B cell (primary cell): ENCODE measurements around the gene CEMIP. TPM values are rescaled to one million over a fixed set of nuclear protein-coding genes. Genes with fewer than 3 reads are reported as not detected.

Source experiments
- ATAC-seq: fragments of 200-7000 bp; cut with Tn5 transposase; one replicate; pipeline ENCODE4 v1.10.0; 2021; ENCODE audit warnings: low read depth, mild to moderate bottlenecking, moderate number of reproducible peaks, moderate library complexity
- CTCF ChIA-PET: fragments of 350-600 bp; sonication (Branson Sonifier 250); formaldehyde crosslinking; loops from one replicate; lab custom pipeline; 2021; ENCODE audit warnings: antibody characterized with exemption, inconsistent platforms; lab: Charles Lee
- POLR2A ChIA-PET: fragments of 350-600 bp; sonication (Branson Sonifier 250); formaldehyde crosslinking; loops from one replicate; lab custom pipeline; 2021; ENCODE audit warnings: antibody characterized with exemption; lab: Charles Lee
- DNase-seq: peaks from one replicate; pipeline ENCODE4 v3.0.0; 2013
- H2AFZ ChIP-seq: 2 replicates; pipeline ENCODE4 v1.6.1; 2012; ENCODE audit warnings: mild to moderate bottlenecking, low read depth, low read length; ENCODE audit not compliant: insufficient read depth, poor library complexity, severe bottlenecking
- H3K27ac ChIP-seq, 2 donors: 1 replicate in 1 of 2; 2 replicates in 1 of 2; pipeline ENCODE4 v1.5.1; 2012 to 2013; ENCODE audit warnings: low read length in 2 of 2, mild to moderate bottlenecking in 2 of 2, moderate library complexity in 1 of 2
- H3K27me3 ChIP-seq, 4 experiments: fragments of 200-600 bp in 1 of 4; sonication (generic) in 1 of 4; replicated peaks in 1 of 4; 1 replicate in 2 of 4; 2 replicates in 2 of 4; pipeline versions ENCODE4 v1.6.1 to v1.7.0; 2013 to 2016; ENCODE audit warnings: low read length in 3 of 4, mild to moderate bottlenecking in 2 of 4, mixed read lengths in 1 of 4, moderate library complexity in 1 of 4; ENCODE audit not compliant: insufficient read depth in 4 of 4, control insufficient read depth in 3 of 4; ENCODE audit errors: control extremely low read depth in 1 of 4
- H3K36me3 ChIP-seq, 2 experiments: replicated peaks in 1 of 2; 1 replicate in 1 of 2; 2 replicates in 1 of 2; pipeline versions ENCODE4 v1.6.1 to v1.7.1; 2013; ENCODE audit warnings: low read length in 1 of 2; ENCODE audit not compliant: insufficient read depth in 2 of 2, control insufficient read depth in 1 of 2; ENCODE audit errors: control extremely low read depth in 1 of 2, extremely low read depth in 1 of 2
- H3K4me1 ChIP-seq, 2 donors: fragments of 200-600 bp in 1 of 2; sonication (generic) in 1 of 2; 1 replicate in 1 of 2; 2 replicates in 1 of 2; pipeline versions ENCODE4 v1.5.1 to v1.6.1; 2013 to 2017; ENCODE audit warnings: low read length in 2 of 2; ENCODE audit not compliant: control insufficient read depth in 2 of 2, insufficient read depth in 2 of 2
- H3K4me2 ChIP-seq: replicated peaks from 2 replicates; pipeline ENCODE3; 2012; ENCODE audit warnings: mild to moderate bottlenecking, low read depth, low read length; ENCODE audit not compliant: poor library complexity, severe bottlenecking
- H3K4me3 ChIP-seq, 5 experiments: fragments of 200-600 bp in 1 of 5; sonication (generic) in 1 of 5; 1 replicate in 3 of 5; 2 replicates in 2 of 5; pipeline versions ENCODE4 v1.5.1 to v1.7.0; 2011 to 2016; ENCODE audit warnings: low read length in 4 of 5, mild to moderate bottlenecking in 4 of 5, low read depth in 2 of 5, control low read depth in 1 of 5, moderate library complexity in 1 of 5; ENCODE audit not compliant: insufficient read depth in 1 of 5; ENCODE audit errors: control extremely low read depth in 1 of 5, extremely low read depth in 1 of 5
- H3K79me2 ChIP-seq: fragments of 200-600 bp; sonication (generic); one replicate; pipeline ENCODE4 v1.6.0; 2016; ENCODE audit warnings: low read length; ENCODE audit not compliant: control insufficient read depth, insufficient read depth
- H3K9ac ChIP-seq: fragments of 200-600 bp; sonication (generic); 2 replicates; pipeline ENCODE4 v1.6.1; 2017; ENCODE audit warnings: mild to moderate bottlenecking, low read length, moderate library complexity
- H3K9me3 ChIP-seq, 3 donors: one replicate each; pipeline versions ENCODE4 v1.6.1 to v1.7.1; 2013; ENCODE audit warnings: low read length in 2 of 3; ENCODE audit not compliant: control insufficient read depth in 2 of 3, insufficient read depth in 1 of 3; ENCODE audit errors: control extremely low read depth in 1 of 3
- H4K20me1 ChIP-seq: 2 replicates; pipeline ENCODE4 v1.6.0; 2012; ENCODE audit warnings: mild to moderate bottlenecking, low read length; ENCODE audit not compliant: insufficient read depth, control insufficient read depth, poor library complexity, severe bottlenecking
- H3K27ac Mint-ChIP-seq: one replicate; pipeline ENCODE4 v1.8.0; 2021; ENCODE audit warnings: mixed read lengths
- H3K27me3 Mint-ChIP-seq: one replicate; pipeline ENCODE4 v1.8.0; 2021; ENCODE audit warnings: mixed read lengths
- H3K4me1 Mint-ChIP-seq: one replicate; pipeline ENCODE4 v1.8.0; 2021; ENCODE audit warnings: mixed read lengths
- H3K4me3 Mint-ChIP-seq: one replicate; pipeline ENCODE4 v1.8.0; 2021; ENCODE audit warnings: mixed read lengths
- H3K9me3 Mint-ChIP-seq: one replicate; pipeline ENCODE4 v1.8.0; 2022; ENCODE audit warnings: mixed read lengths; ENCODE audit not compliant: insufficient read depth
- EZH2 ChIP-seq: IDR thresholded peaks from 2 replicates; pipeline ENCODE4 v1.6.1; 2012; ENCODE audit warnings: borderline replicate concordance, low read depth, mild to moderate bottlenecking, moderate library complexity, low read length; ENCODE audit not compliant: insufficient read depth, poor library complexity, severe bottlenecking
- WGBS: methylation state at CpG from one replicate; pipeline ENCODE4 v1.1.5; 2013; ENCODE audit warnings: missing lambda C conversion rate; ENCODE audit not compliant: insufficient coverage; 5-methylcytosine and 5-hydroxymethylcytosine counted together
- intact Hi-C: fragments of 100-400 bp; cut with micrococcal nuclease; formaldehyde crosslinking; loops from one replicate; pipeline ENCODE4 v1.10.0; 2022
- polyA plus RNA-seq: library from polyadenylated mRNA; depleted of rRNA; stranded (reverse); fragments of >200 nt; gene quantifications from 2 replicates; pipeline ENCODE4 v1.2.3, GENCODE V29; 2012
- total RNA-seq, 2 donors: library from RNA; stranded (reverse); fragments of 120-200 nt in 1 of 2; gene quantifications; 1 replicate in 1 of 2; 2 replicates in 1 of 2; pipeline versions ENCODE4 v1.2.3 to v1.2.4, GENCODE V29; 2013 to 2022
- TF ChIP-seq, protein P1 (sequence below): fragments of 200-600 bp; IDR thresholded peaks from one replicate; pipeline ENCODE4 v1.8.0; 2022; ENCODE audit warnings: antibody characterized with exemption, mild to moderate bottlenecking

The CEMIP gene
- total and polyA plus RNA-seq, 2 donors (not counting 1 experiment from before 2014, with no cell fraction given): 0.32 TPM; not detected in 1

DNA sequence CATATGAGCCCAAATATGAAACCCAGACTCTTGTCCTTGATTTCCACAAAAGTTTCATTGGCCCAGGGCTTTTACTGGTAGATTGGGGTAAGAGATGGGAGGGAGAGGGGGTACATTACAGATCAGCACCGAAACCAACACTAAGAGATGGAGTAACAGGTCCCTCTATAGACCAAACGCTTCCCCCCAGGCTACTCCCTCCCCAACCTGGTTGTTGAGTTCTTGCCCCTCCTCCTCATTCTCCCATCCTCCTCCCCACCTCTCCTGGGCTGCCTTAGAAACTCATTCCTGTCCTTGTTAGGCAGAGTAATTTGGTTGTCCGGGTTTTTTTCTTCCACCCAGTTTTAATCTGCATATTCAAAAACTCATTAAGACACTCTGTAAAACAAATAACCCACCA lies 136.3 kb downstream of the CEMIP start:
- no peak overlapping the region for H3K27ac Mint-ChIP-seq
- H3K4me1 Mint-ChIP-seq: no peaks in the 10 kb centered on the region
- Histone ChIP-seq H3K4me1 (no peaks in the 10 kb centered on the region), H2AFZ (no peak overlapping the region), H3K27ac (no peak overlapping the region), H3K4me3 (no peak overlapping the region), H3K4me2 (no peak overlapping the region), H3K36me3 (no peaks in the 10 kb centered on the region), H3K9ac (no peak overlapping the region), H3K27me3 (no peaks in the 10 kb centered on the region), H3K79me2 (no peaks in the 10 kb centered on the region), H3K9me3 (no peaks in the 10 kb centered on the region), H4K20me1 (no peaks in the 10 kb centered on the region)
- TF ChIP-seq, protein P1, sequence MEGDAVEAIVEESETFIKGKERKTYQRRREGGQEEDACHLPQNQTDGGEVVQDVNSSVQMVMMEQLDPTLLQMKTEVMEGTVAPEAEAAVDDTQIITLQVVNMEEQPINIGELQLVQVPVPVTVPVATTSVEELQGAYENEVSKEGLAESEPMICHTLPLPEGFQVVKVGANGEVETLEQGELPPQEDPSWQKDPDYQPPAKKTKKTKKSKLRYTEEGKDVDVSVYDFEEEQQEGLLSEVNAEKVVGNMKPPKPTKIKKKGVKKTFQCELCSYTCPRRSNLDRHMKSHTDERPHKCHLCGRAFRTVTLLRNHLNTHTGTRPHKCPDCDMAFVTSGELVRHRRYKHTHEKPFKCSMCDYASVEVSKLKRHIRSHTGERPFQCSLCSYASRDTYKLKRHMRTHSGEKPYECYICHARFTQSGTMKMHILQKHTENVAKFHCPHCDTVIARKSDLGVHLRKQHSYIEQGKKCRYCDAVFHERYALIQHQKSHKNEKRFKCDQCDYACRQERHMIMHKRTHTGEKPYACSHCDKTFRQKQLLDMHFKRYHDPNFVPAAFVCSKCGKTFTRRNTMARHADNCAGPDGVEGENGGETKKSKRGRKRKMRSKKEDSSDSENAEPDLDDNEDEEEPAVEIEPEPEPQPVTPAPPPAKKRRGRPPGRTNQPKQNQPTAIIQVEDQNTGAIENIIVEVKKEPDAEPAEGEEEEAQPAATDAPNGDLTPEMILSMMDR: no peak
- TF ChIP-seq EZH2: no peak
- ChIA-PET POLR2A (no interaction called here), CTCF (no interaction called here)
- no peak for ATAC-seq
- WGBS: no CpG with 5 or more reads among the region's 3 CpGs
- intact Hi-C loops: no loop called here
- no peaks in the 10 kb centered on the region for H3K27me3 Mint-ChIP-seq
- H3K4me3 Mint-ChIP-seq: no peak overlapping the region
- no peak for DNase-seq
- H3K9me3 Mint-ChIP-seq: no peaks in the 10 kb centered on the region

DNA sequence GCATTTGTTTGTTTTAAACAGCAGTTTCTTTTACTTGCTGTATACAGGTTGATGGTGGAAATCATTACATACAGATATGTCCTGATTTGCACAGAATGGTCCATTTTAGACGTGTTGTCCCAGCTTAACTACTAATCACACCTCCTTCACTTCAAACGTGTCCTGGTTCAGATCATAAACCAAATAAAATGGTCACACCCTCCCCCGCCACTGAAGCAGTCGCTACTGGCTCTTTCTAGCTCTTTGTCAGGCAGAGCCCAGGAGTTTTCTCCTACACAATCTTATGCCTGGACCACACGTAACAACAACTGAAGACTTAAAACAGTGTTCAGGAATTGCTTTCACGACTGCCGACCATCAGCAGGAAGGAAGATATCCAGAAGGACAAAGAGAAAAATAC lies 136.9 kb downstream of the CEMIP start:
- no peaks in the 10 kb centered on the region for H3K4me1 Mint-ChIP-seq
- H3K36me3 ChIP-seq: no peaks in the 10 kb centered on the region
- no peaks in the 10 kb centered on the region for H3K27me3 Mint-ChIP-seq
- no peaks in the 10 kb centered on the region for H3K27me3 ChIP-seq
- POLR2A ChIA-PET: no interaction called here
- no peaks in the 10 kb centered on the region for H3K9me3 ChIP-seq
- WGBS: 85% methylated on average over 6 of the region's 7 CpGs
- DNase-seq (no peak), ATAC-seq (no peak)
- no peak overlapping the region for H3K27ac Mint-ChIP-seq
- no peak overlapping the region for H3K4me2 ChIP-seq
- H3K4me3 ChIP-seq: no peak overlapping the region
- H3K9me3 Mint-ChIP-seq: no peaks in the 10 kb centered on the region
- intact Hi-C loops: no loop called here
- H3K27ac ChIP-seq: no peak overlapping the region
- no peak overlapping the region for H3K4me3 Mint-ChIP-seq
- H3K9ac ChIP-seq: no peak overlapping the region
- no peaks in the 10 kb centered on the region for H4K20me1 ChIP-seq
- no peaks in the 10 kb centered on the region for H3K4me1 ChIP-seq
- no peak for TF ChIP-seq EZH2
- TF ChIP-seq, protein P1: no peak
- H3K79me2 ChIP-seq: no peaks in the 10 kb centered on the region
- CTCF ChIA-PET: no interaction called here
- no peak overlapping the region for H2AFZ ChIP-seq
